22Rv1 (cell line): ENCODE measurements around the gene ELAVL1.

ENCODE experiments used
- ZFX ChIP-seq: fragments of 450-650 bp; IDR thresholded peaks from 2 replicates; pipeline ENCODE4 v1.6.1; 2017; ENCODE audit warnings: antibody characterized with exemption, borderline replicate concordance
- TF ChIP-seq, protein P1 (sequence below): fragments of 450-650 bp; IDR thresholded peaks from 2 replicates; pipeline ENCODE4 v1.5.1; 2017; ENCODE audit warnings: mild to moderate bottlenecking

DNA sequence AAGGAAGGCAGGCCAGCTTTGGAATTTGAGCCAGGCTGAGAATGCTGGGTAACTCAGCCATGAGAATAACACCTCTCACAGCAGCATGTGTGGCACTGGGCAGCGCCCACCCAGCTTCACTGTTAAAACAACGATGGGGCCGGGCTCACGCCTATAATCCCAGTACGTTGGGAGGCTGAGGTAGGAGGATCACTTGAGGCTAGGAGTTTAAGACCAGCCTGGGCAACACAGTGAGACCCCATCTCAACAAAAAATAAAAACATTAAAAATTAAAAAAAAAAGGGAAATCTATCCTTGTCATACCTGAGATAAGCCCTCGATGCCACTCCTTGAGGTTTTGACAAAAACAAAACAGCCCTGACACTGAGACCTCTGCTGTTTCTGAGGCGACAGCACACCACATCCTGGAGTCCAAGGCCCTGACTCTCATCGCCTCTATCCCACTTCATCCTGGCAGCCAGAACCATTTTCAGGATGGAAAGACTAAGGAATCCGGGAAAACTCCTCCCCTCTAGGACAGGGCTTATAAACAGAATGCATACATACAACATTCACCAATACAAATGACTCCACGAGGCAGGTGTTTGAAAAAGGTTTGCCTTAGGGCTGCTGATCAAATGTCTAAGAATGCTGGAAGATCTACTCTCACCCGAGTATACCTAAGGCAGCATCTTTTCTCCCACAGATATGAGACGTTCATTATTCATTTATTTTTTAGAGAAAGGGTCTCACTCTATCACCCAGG lies 39.3 kb downstream of the ELAVL1 start:
- TF ChIP-seq, protein P1, sequence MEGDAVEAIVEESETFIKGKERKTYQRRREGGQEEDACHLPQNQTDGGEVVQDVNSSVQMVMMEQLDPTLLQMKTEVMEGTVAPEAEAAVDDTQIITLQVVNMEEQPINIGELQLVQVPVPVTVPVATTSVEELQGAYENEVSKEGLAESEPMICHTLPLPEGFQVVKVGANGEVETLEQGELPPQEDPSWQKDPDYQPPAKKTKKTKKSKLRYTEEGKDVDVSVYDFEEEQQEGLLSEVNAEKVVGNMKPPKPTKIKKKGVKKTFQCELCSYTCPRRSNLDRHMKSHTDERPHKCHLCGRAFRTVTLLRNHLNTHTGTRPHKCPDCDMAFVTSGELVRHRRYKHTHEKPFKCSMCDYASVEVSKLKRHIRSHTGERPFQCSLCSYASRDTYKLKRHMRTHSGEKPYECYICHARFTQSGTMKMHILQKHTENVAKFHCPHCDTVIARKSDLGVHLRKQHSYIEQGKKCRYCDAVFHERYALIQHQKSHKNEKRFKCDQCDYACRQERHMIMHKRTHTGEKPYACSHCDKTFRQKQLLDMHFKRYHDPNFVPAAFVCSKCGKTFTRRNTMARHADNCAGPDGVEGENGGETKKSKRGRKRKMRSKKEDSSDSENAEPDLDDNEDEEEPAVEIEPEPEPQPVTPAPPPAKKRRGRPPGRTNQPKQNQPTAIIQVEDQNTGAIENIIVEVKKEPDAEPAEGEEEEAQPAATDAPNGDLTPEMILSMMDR: no peak
- no peak for TF ChIP-seq ZFX
